SU-DHL-6 (cell line): ENCODE measurements around the gene C4orf51.
"Not testable (repeated sequence)": the region's sequence is repeated elsewhere in the genome, so short reads cannot be mapped to it uniquely, and the experiment has no call there.

ENCODE experiments used
- H2AFZ ChIP-seq: fragments of 200-600 bp; sonication (generic); 2 replicates; pipeline ENCODE4 v1.6.1; 2014; ENCODE audit warnings: low read depth, mild to moderate bottlenecking, moderate library complexity, mixed read lengths, antibody characterized with exemption, low read length; ENCODE audit not compliant: severe bottlenecking
- H3F3A ChIP-seq: fragments of 200-600 bp; shearing (Covaris generic); 2 replicates; pipeline ENCODE4 v1.6.0; 2016; ENCODE audit warnings: antibody characterized with exemption, mild to moderate bottlenecking; ENCODE audit not compliant: insufficient read depth
- H3K27ac ChIP-seq: fragments of 200-600 bp; sonication (generic); 2 replicates; pipeline ENCODE4 v1.5.1; 2016; ENCODE audit warnings: low read depth, mild to moderate bottlenecking, low read length, moderate library complexity, mixed read lengths
- H3K27me3 ChIP-seq: fragments of 200-600 bp; sonication (generic), shearing (Covaris generic); 2 replicates; pipeline ENCODE4 v1.6.0; 2014; ENCODE audit warnings: mild to moderate bottlenecking, low read length
- H3K36me3 ChIP-seq: fragments of 200-600 bp; sonication (generic); 2 replicates; pipeline ENCODE4 v1.6.1; 2014; ENCODE audit warnings: mild to moderate bottlenecking, low read length, mixed read lengths
- H3K4me2 ChIP-seq: fragments of 300-600, 200-600 bp; shearing (Covaris generic), sonication (generic); 2 replicates; pipeline ENCODE4 v1.6.0; 2014; ENCODE audit warnings: low read length, low read depth, mild to moderate bottlenecking; ENCODE audit not compliant: poor library complexity, severe bottlenecking
- H3K4me3 ChIP-seq: fragments of 200-600 bp; sonication (generic); 2 replicates; pipeline ENCODE4 v1.5.1; 2014; ENCODE audit warnings: antibody characterized with exemption, low read length, mild to moderate bottlenecking, mixed read lengths; ENCODE audit not compliant: insufficient read depth, poor library complexity, severe bottlenecking
- H3K79me2 ChIP-seq: fragments of 200-600 bp; sonication (generic); 2 replicates; pipeline ENCODE4 v1.6.1; 2014; ENCODE audit warnings: mild to moderate bottlenecking, low read length, moderate library complexity; ENCODE audit not compliant: insufficient read depth
- H3K9ac ChIP-seq: fragments of 200-600 bp; sonication (generic); 2 replicates; pipeline ENCODE4 v1.7.0; 2014; ENCODE audit warnings: mild to moderate bottlenecking, low read length
- H3K9me2 ChIP-seq: fragments of 200-600 bp; sonication (generic); replicated peaks from 2 replicates; pipeline ENCODE4 v1.6.1; 2014; ENCODE audit warnings: low read length; ENCODE audit not compliant: insufficient read depth
- H3K9me3 ChIP-seq: fragments of 200-600 bp; sonication (generic); 2 replicates; pipeline ENCODE4 v1.6.1; 2014; ENCODE audit warnings: low read length, mixed read lengths; ENCODE audit not compliant: insufficient read depth
- H4K20me1 ChIP-seq: fragments of 200-600 bp; sonication (generic); 2 replicates; pipeline ENCODE4 v1.6.1; 2014; ENCODE audit warnings: low read depth, mild to moderate bottlenecking, antibody characterized with exemption, low read length, moderate library complexity, mixed read lengths
- EZH2phosphoT487 ChIP-seq: fragments of 200-600 bp; sonication (generic), shearing (Covaris generic); conservative IDR thresholded peaks from 2 replicates; pipeline ENCODE4 v1.6.1; 2018; ENCODE audit warnings: mild to moderate bottlenecking, antibody characterized with exemption, low read length, moderate library complexity, mixed read lengths
- TF ChIP-seq, protein P1 (sequence below): fragments of 200-600 bp; sonication (generic); IDR thresholded peaks from one replicate; pipeline ENCODE4 v1.5.1; 2017; ENCODE audit warnings: antibody characterized with exemption, mild to moderate bottlenecking, low read length, moderate library complexity; ENCODE audit not compliant: insufficient read depth, poor library complexity, severe bottlenecking

Gene C4orf51

DNA sequence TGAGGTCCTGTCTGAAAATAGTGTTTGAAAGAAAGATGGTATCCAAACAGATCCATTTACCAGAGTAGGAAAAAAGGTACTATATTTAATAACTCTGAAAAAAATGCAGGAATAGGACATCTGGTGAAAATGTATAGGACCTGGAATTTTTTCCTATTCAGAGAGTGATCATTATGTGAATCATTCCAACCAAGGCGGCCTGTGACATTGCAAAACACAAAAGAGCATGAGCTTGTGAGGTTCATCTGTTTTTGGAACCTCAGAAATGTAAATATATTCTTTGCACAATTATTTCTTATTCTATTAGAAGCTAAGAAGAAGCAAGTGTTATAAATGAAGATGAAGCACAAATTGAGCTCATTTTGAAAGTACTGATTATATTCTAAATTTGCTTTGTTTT is 2.0 kb downstream of the C4orf51 start:
- no peak overlapping the region for H2AFZ ChIP-seq
- no peaks in the 10 kb centered on the region for H3K36me3 ChIP-seq
- no peaks in the 10 kb centered on the region for H3K79me2 ChIP-seq
- H3K27me3 ChIP-seq, result no peaks in the 10 kb centered on the region
- H3F3A ChIP-seq, result no peaks in the 10 kb centered on the region
- no peak overlapping the region for H3K9ac ChIP-seq
- H3K9me3 ChIP-seq, result no peaks in the 10 kb centered on the region
- H3K4me3 ChIP-seq, result no peak overlapping the region
- no peak overlapping the region for H3K27ac ChIP-seq
- no peak overlapping the region for H3K4me2 ChIP-seq
- H3K9me2 ChIP-seq, result no peaks in the 10 kb centered on the region
- no peaks in the 10 kb centered on the region for H4K20me1 ChIP-seq
- no peak for TF ChIP-seq EZH2phosphoT487
- TF ChIP-seq, protein P1, sequence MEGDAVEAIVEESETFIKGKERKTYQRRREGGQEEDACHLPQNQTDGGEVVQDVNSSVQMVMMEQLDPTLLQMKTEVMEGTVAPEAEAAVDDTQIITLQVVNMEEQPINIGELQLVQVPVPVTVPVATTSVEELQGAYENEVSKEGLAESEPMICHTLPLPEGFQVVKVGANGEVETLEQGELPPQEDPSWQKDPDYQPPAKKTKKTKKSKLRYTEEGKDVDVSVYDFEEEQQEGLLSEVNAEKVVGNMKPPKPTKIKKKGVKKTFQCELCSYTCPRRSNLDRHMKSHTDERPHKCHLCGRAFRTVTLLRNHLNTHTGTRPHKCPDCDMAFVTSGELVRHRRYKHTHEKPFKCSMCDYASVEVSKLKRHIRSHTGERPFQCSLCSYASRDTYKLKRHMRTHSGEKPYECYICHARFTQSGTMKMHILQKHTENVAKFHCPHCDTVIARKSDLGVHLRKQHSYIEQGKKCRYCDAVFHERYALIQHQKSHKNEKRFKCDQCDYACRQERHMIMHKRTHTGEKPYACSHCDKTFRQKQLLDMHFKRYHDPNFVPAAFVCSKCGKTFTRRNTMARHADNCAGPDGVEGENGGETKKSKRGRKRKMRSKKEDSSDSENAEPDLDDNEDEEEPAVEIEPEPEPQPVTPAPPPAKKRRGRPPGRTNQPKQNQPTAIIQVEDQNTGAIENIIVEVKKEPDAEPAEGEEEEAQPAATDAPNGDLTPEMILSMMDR, result no peak

DNA sequence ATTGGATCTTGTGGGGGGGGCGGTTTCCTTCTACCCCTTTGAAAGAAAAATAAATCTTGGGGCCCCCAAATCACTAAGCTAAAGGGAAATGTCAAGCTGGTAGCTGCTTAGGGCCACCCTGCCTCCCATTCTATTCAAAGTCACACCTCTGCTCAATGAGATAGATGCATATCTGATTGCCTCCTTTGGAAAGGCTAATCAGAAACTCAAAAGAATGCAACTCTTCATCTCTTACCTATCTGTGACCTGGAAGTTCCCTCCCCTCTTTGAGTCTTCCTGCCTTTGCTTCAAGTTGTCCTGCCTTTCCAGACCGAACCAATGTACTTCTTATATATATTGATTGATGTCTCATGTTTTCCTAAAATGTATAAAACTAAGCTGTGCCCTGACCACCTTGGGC is 7.0 kb downstream of the C4orf51 start:
- H4K20me1 ChIP-seq, result no peaks in the 10 kb centered on the region
- H3K27me3 ChIP-seq, result no peaks in the 10 kb centered on the region
- H3K27ac ChIP-seq, result no peak overlapping the region
- 0 out of 2 replicates have a peak, but pooled peaks cover 4% of the 10 kb centered on the region for H3K9me3 ChIP-seq
- H3F3A ChIP-seq, result no peaks in the 10 kb centered on the region
- no peaks in the 10 kb centered on the region for H3K79me2 ChIP-seq
- TF ChIP-seq, protein P1, result no peak
- no peak for TF ChIP-seq EZH2phosphoT487
- no peaks in the 10 kb centered on the region for H3K36me3 ChIP-seq
- no peaks in the 10 kb centered on the region for H3K9me2 ChIP-seq
- no peak overlapping the region for H3K4me2 ChIP-seq
- H3K4me3 ChIP-seq, result no peak overlapping the region
- no peak overlapping the region for H2AFZ ChIP-seq
- H3K9ac ChIP-seq, result no peak overlapping the region

DNA sequence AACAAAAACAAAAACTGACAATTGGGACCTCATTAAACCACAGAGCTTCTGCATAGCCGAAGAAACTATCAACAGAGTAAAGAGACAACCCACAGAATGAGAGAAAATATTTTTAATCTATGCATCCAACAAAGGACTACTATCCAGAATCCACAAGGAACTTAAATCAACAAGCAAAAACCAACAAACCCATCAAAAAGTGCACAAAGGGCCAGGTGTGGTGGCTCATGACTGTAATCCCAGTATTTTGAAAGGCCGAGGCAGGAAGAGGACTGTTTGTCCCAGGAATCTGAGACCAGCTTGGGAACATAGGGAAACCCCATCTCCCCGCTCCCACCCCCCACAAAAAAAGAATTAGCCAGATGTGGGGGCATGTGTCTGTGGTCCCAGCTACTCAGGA is 10.7 kb downstream of the C4orf51 start:
- Histone ChIP-seq H4K20me1 (no peaks in the 10 kb centered on the region), H3K36me3 (no peaks in the 10 kb centered on the region), H3K9me2 (no peaks in the 10 kb centered on the region), H2AFZ (no peak overlapping the region), H3K27me3 (no peaks in the 10 kb centered on the region), H3K4me3 (no peak overlapping the region), H3K79me2 (no peaks in the 10 kb centered on the region), H3K4me2 (no peak overlapping the region), H3K9me3 (0 out of 2 replicates have a peak, but pooled peaks cover 4% of the 10 kb centered on the region), H3F3A (no peaks in the 10 kb centered on the region), H3K27ac (no peak overlapping the region), H3K9ac (no peak overlapping the region)
- TF ChIP-seq, protein P1, result no peak
- TF ChIP-seq EZH2phosphoT487, result no peak

DNA sequence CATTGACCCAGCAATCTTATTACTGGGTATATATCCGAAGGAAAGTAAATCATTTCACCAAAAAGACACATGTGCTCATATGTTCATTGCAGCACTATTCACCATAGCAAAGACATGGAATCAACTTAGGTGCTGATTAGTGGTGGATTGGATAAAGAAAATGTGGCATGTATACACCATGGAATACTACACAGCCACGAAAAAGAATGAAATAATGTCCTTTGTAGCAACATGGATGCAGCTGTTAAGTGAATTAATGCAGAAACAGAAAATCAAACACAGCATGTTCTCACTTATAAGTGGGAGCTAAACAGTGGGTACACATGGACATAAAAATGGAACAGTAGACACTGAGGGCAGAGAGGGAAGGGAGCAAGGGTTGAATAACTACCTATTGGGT is 11.5 kb downstream of the C4orf51 start:
- H2AFZ ChIP-seq, H3K27ac ChIP-seq, H3K9me2 ChIP-seq, H4K20me1 ChIP-seq, H3K36me3 ChIP-seq, H3K4me3 ChIP-seq, H3K4me2 ChIP-seq, H3K27me3 ChIP-seq, H3K9ac ChIP-seq, H3F3A ChIP-seq, H3K79me2 ChIP-seq, H3K9me3 ChIP-seq: not testable (repeated sequence)
